Left hindlimb (tissue), 1 donor: Measurements from ENCODE around the gene RAPGEF4.

Experiments
- DNase-seq: peaks from one replicate; pipeline ENCODE4 v3.0.0-alpha.2; 2018

Gene RAPGEF4

DNA sequence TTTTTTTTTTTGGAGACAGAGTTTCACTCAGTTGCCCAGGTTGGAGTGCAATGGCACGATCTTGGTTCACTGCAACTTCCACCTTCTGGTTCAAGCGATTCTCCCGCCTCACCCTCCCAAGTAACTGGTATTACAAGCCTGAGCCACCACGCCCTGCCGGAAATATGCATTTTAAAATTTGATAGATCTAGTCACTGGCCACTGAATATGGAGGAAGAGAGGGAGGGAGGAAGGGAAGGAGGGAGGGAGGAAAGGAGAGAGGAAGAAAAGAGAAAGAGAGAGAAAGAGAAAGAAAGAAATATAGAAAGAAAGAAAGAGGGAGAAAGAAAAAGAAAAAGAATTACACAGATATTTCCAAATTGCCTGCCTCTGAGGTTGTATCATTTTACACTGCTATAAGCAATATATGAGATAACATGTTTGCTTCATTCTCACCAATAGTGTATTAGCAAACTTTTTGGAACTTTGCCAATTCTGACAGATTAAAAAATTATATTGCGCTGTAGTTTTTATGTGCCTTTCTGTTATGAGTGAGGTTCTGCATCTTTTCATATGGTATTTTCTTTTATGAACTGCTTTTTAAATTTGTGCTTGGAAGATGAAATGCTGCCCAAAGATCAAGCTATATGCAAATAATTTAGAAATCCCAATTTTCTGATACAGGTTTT, 178.8 kb downstream of the RAPGEF4 start:
- DNase-seq: no peak

DNA sequence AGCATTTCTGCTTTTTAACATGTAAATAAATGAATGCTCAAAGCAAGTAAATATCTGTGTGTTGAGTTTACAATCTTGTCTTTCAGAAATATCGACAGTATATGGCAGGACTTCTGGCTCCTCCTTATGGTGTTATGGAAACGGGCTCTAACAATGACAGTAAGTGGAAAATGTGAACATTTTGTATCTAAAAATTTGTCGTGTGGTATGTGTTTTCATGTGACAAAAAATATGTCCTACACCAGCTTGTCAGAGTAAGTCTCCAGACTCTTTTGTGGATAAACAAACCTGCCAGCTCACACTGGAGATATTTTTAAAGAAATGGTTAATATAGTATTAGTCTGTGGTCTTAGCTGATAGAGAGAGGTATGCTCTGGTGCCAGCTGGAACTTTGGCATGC, 182.1 kb downstream of the RAPGEF4 start:
- DNase-seq: no peak

DNA sequence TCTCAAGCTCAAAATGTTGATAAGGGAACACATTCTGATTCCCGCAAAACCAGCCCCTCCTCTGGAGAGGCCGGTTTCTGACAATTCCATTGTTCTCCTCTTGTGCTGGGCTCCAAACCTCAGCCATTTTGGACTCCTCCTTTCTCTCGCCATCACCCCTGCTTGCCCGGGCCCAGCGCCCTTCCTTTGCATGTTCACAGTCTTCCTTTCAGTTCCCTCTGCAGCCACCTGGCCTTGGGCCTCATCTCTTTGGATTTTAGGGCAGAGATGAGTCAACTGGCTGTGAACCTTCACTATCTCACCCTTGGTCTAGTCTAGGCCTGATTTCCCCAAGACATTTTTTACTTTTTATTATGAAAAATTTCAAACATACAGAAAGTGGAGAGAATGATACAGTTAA, 184.1 kb downstream of the RAPGEF4 start:
- no peak for DNase-seq

DNA sequence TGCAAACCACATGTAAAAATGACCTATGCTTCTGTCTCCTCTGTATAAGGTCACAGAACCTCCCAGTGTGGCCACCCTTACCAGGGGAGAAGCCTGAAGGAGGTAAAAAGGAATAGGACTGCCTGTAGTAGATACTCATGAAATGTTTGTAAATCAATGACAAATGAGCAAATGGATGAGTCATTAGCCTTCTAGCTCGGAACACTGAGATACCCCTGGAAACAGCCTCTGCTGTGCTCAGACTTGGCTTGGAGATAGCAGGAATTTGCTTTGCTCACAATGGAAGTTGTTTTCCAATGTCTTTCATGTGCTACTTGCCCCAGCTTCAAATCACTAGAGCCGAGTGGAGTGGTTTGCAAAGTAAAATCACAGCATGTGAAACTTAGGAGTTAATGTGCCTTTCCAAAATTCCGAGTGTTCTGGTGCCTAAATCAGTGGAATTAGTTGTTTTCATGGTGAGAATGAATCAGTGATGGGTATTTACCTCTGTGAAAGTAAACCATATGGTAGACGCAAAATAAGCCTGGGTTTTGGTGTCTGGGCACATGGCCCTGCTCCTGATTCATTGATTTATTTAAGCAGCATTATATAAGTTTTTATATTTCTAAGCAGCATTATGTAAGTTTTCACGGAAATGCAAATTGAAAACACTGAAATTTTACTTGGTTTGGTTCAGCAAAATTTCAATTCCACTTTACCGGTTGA, 186.0 kb downstream of the RAPGEF4 start:
- no peak for DNase-seq

DNA sequence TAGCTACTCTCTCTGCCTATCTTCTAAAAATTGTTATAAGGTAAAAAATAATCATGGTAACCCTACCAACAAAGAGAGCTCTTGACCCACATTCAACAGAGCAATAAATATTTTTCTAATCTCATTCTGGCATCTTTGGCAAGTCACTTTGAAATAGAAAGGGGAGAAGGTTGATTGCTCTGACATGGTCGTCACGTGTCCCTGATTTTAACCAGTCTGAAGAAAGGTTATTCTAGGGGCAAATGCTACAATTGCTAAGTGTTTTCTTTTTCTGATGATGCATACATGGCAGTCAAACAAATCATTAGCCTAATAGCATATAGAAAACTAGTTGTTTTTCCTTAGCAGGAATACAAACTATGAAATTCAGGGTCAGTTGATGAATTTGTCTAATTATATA, 186.7 kb downstream of the RAPGEF4 start:
- DNase-seq: no peak

DNA sequence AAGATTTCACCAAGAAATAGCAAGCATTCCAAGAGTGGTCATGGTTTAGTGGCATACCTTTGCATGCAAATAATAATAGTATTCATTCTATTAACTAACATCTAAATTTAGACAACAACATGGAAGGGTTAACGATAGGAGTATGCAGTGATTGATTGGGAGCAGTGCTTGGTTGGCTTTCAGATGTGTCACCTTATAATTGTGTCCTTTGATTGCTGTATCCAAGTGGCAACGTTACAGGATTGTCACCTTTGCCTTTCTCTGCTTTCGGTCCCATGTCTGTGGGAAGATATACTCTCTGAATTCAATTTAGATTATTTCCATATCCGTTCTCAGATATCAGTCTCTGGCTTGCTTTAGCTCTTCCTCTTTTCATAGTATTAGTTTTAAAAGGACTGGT, 187.2 kb downstream of the RAPGEF4 start:
- DNase-seq: no peak

DNA sequence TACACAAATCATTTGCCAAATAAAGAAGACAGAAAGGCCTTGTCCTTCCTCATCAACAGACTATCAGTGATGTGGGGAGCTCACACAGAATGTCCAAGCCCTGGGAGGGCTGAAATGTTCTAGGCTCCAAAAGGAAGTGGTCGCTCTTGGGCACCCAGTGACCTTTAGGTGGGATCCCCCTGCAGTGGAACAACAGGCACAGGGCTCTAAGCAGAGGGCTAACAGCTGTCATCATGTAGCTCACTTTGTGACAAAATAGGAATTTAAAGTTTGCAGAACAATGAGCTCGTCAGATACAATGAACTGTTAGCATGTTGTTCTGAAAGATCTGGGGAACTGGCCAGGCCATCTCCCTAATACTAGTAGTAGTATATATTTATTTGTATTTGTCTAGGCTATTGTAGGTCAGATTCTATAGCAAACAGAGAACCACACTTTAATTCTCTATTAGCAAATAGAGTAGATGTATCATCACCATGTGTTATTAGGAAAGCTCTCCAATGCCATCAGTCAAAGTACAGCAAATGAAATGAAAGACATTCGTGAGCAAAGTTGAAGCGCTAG, 188.5 kb downstream of the RAPGEF4 start:
- no peak for DNase-seq

DNA sequence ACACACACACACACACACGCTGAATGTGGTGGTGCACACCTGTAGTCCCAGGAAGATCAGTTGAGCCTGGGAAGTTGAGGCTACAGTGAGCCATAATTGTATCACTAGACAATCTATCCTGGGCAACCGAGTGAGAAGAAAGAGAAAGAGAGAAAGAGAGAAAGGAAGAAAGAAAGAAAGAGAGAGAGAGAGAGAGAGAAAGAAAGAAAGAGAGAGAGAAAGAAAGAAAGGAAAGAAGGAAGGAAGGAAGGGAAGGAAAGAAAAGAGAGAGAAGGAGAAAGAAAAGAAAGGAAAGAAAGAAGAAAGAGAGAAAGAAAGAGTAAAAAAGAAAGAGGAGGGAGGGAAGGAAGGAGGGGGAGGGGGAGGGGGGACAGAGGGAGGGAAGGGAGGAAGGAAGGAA, 190.0 kb downstream of the RAPGEF4 start:
- no peak for DNase-seq

DNA sequence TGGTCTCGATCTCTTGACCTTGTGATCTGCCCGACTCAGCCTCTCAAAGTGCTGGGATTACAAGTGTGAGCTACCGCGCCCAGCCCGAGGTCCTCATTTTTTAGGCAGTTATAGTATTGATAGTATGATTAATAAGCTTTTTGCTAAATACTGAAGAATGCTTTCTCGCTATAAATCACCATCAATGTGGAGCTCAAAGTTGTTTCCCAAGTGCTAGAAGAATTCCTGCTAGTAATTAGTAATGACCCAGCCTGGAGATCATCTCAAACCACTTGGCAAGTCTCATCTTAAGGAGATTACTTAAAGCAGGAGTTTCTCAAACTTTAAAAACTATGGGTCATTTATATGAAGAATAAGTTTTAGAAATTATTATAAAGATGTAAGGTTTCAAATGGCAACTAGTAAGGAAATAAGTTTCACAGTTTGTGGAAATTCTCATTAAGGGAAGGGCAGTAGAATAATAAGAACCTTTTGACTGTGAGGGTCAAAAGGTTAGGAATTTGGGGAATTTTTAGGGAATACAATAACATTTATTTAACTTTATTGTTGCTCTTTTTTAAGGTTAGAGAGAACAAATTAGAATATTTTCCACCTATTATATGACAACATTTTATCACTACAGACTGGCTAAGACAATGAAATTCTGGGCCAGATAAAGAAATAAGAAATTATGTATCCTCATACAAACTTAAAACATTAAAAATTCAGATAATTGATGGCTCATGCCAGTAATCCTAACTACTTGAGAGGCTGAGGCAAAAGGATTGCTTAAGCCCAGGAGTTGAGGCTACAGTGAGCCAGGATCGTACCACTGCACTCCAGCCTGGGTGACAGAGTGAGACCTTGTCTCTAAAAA, 191.4 kb downstream of the RAPGEF4 start:
- DNase-seq: no peak

DNA sequence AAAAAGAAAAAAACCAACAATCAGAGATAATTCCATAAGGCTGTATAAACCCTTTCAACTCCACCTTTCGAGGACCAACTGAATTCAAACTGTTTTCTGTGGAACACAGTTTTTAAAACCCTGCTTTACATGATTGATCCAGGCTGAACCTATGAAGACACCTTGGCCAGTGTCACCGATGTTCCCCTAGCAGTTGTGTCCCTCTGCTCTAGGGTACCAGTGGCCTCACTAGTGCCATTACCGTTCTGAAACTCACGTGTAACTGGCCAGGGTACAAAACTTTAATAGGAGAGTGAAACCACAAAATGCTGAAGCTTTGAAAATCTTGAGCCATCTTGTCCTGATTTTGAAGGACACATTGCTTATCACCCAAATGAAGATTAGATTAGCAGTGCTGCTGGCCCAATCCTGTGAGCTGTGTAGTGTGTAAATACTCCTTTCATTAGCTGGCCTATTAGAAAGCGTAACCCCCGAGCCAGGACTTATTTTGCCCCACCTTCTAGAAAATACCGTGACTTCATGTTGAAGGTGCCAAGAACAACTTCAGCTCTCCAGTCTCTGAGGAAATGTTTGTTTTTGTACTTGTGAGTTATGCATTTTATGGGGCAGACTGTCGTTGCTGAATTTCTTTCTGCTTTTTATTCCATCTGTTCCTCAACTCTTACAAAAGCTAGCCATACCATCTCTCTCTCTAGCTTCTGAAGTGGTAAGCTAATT, 192.2 kb downstream of the RAPGEF4 start:
- no peak for DNase-seq

DNA sequence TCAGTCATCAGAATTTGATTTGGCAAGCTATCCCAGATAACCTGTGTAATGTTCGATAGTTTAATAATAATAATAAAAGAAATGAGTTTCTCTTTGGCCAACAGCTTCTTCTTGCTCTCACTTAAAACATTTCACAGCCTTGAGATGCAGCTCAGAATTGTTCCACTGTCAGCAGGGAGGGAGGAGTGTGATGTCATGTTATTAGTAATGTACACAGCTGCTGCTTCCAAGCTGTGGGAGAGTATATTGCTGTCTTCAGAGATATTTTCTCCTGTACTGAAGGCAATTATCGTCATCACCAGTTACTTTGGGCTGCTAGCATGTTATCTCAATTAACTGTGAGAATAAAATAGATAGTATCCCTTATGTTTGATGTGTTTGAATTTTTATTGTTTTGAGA, 193.1 kb downstream of the RAPGEF4 start:
- no peak for DNase-seq

DNA sequence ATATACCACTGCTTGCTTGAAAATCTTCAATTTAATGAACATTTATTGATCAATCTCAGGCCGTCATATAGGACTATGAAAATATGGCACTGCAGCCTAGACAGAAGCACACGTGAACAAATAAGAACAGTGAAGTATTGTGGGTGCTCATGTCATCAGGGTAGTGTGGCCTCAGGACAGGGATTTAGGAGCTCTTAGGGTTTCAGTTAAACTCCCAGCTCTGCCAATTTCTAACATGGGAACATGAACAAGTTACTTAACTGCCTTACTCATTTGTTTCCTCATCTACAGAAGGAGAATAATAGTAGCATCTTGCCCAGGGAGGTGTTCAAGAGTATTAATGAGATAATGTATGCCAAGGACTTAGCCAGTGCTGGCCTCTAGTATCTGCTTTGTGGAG, 194.0 kb downstream of the RAPGEF4 start:
- no peak for DNase-seq

DNA sequence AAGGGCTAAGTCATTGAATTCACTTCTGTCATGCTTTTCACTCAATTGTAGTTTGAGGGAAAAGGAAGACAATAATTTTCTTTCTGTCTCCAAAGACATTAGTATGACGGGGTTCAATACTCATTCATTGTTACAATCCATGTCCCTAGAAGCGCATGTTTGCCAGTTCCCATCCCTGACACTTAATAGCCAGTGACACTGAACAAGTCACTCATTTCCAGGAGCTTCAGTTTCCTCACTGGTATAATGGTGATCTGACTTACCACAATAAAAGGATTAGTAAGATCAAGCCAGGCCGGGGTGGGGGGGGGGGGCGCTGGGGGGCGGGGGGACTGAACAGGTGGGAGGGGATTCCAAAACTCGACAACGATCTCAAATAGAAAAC, 195.2 kb downstream of the RAPGEF4 start:
- DNase-seq: no peak

DNA sequence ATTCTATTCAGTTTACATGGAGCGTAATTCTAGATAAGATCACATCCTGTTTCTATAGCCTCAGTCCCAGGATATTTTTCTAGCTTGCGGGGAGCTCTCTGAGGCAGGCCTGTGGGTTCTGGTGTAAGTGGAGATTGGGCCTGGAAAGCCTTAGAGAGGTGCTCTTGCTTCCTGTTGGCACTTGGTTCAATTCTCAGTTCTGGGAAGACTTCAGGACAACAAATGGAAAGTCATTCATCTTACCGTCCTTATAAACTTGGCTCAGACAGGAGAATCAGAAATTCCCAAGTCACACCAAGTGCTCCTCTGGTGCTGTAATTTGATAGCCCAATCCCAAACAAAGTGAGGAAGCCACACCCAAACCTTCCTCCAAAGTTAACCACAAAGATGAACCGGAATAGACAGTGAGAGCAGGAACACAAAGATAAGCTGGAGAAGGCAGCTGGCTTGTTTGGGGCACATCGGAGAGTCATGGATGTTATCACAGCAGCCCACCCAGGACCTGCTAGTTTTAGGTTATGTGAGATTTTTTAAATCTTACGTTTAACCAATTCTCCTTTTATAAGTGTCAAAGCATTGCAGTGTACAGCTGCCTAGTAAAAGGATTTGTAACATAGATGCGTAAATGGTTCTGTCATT, 195.7 kb downstream of the RAPGEF4 start:
- DNase-seq: peak; percentile 45

DNA sequence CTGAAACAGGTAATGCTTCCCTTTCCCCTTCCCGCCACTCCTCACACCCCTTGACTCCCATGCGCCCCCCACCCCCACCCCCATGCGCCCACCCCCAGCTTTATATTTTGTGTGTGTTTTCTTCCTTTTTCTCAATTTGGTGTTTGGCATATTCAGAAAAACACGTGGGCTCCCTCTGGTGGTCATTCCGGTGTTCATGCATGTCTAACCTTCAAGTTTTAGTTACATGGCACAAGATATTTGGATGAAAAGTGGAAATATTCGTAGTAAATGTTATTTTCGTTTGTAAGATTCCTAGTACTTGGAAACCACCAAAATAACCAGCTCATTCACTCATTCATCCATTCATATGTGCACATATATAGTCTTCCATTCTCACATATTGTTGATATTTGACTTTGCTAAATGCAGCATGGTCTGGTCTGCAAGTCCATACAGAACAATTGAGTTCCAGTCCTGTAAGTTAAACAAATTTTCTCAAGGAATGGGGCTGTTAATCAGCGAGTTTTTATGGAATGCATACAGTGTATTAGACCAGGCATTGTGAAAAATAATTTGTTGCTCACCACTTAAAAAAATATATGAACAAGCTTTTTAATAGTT, 196.4 kb downstream of the RAPGEF4 start:
- DNase-seq: peak; percentile 71

DNA sequence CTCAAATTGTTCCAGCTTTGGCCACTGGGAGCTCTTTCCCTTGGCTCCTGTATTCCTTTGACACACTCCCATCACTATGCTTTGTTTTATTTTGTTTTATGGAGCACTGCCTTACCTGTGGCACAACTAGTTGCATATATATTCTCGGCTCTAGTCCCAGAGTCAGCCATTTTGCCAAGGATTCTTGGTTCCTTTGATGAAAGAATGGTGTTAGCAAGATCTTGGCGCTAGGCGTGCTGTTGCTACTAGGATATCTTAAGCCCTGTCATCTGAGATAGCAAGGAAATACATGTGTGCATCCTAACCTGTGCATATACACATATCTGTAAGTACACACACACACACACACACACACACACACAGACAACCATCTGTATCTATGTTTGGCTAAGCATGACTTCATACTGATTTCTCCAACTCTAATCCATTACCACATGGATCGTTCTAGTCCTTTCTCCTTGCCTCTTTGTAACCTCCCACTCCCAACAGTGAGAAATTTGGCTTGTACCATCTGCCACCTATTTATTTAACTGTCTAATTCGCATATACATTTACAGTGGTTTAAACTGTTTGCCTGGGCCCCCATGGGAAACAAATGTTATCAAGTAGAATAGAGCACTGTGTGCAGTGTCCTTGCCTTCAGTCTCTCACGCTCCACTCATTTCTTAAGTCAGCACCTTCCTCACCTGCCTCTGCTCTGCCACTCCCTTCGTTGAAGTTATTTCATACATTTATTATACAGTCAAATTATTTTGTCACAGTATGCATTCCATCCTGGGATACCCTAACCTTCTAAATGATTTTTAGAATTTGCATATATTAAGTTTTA, 202.5 kb downstream of the RAPGEF4 start:
- no peak for DNase-seq

DNA sequence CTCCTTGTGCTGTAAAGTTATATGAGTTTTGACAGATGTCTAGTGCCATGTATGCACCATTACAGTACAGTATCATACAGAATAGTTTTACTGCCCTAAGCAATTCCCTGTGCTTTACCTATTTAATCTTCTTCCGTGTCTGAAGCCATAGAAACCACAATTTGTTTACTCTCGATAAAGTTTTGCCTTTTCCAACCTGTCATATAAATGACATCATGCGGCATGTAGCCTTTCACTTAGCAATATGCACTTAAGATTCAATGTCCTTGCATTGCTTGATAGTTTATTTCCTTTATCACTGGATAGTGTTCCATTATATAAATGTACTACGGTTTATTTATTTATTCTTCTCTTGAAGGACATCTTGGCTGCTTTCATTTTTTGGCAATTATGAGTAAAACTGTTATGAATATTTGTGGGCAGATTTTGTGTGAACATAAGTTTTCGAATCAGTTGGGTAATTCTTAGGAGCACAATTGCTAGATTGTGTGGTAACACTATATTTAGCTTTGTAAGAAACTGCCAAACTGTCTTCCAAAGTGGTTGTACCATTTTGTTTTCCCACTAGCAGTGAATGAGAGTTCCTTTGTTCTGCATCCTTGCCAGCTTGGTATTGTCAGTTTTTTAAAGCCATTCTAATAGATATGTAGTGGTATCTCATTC, 203.2 kb downstream of the RAPGEF4 start:
- DNase-seq: no peak

DNA sequence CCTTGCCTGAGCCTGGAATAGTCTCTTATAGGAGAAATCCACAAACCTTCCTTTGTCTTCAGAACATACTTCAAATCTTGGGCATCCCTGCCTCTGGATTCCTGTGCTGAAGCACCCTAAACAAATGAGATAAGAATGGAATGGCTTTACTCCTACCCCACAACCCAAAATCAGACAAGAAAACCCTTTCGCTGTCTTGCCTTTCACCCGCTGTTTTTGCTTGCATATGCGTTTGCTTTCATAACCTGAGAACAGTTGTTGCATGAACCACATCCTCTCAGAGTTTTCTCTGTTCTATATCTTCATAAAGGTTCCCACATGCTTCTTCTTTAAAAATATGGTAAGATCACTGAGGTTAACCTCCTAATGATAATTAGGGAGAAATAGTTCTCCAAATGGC, 207.9 kb downstream of the RAPGEF4 start:
- no peak for DNase-seq

DNA sequence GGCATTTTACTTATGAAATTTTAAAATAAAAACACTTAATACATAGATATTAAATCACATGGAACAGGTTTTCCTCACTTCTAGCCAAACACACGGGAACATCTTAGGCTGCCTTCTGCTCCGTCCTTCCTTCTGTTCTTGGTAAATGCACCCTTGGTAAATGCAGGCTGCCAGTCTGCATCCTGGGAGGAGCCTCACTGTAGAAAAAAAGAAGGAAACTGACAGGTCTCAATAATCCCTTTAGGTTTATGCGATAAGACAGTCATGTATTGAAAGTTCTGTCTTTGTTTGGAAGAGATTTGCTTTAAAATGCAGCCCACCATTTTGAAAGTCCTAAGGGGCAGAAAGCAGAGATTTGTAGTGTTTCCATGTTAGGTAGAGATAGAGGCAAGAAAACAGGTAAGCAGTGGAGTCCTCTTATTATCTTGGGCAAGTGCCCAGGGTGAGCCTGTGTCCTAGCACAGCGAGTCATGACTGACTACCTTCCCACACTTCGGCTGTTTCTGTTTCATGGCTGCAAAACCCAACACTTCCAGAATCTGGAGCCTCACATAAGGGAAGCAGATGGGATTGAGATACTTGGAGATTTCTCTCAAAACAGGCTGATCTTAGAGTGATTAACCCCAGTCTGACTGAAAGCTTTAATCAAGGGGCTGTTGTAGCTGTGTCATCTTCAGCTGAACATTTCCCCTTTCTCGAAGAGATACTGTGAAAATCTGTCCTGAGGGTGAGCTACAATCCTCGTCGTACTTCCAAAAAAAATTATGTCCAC, 208.6 kb downstream of the RAPGEF4 start:
- no peak for DNase-seq
